ENCODE measurements around the gene RAI1. TPM values are rescaled to one million over a fixed set of nuclear protein-coding genes. Genes with fewer than 3 reads are reported as not detected.

RAI1 gene
- total and polyA plus RNA-seq, 2 of the 13 experiments (the other 11 are each of a cell fraction or from before 2014, with no cell fraction given): 3.4 to 5.2 TPM

DNA sequence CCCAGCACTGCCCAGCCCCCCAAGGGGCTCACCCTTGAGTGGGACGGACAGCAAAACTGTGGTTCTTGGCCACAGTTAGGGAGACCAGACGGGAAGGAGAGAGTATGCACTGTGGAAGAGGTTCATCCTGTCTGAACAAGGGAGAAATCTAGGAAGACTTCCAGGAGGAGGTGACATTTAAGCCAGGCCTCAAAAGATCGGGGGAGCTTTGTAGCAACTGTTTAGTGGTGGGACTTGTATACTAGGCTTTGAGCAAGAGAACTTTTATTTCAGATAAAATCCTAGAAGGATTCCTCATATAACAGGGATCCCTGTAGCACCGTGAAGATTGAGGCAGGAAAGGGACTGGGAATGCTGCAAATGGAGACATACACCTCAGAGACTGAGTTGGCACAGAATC is 124.8 kb downstream of the RAI1 start:
- peaks cover 25% of the 10 kb centered on the region for H3K4me1 ChIP-seq (ENCODE audit: insufficient read depth, low read length)
- H3K27ac ChIP-seq (ENCODE audit: extremely low read length, insufficient read depth, low read length): peak overlapping the region; percentile 47
- H4K20me1 ChIP-seq (ENCODE audit: insufficient read depth, low read length): no peaks in the 10 kb centered on the region
- peaks cover 9 to 11% of the 10 kb centered on the region in 2 experiments for H3K36me3 ChIP-seq (replicated peaks in 1 of 2; ENCODE audit: control insufficient read depth in 1 of 2, insufficient read depth in 2 of 2, low read length in 2 of 2)
- no peak overlapping the region; the same call in 1 of the 2 replicates for H3K4me2 ChIP-seq (ENCODE audit: low read depth, low read length)
- 95% methylated on average over 4 of the region's 4 CpGs for WGBS (ENCODE audit: low lambda C conversion rate)
- H3K9me3 ChIP-seq (ENCODE audit: low read length): no peaks in the 10 kb centered on the region
- POLR2A ChIA-PET: no interaction called here
- H2AFZ ChIP-seq (ENCODE audit: low read length): no peak overlapping the region
- no peaks in the 10 kb centered on the region for H3K79me2 ChIP-seq (ENCODE audit: insufficient read depth, low read length)
- no peak for FAIRE-seq
- ATAC-seq: no peak
- intact Hi-C loops (cut with micrococcal nuclease; ENCODE audit: unreplicated experiment) (no loop called here), in situ Hi-C loops (cut with HindIII; ENCODE audit: extremely low pct_ligation_motif_present, low pct_unique_long_range_greater_than_20kb) (no loop called here)
- H3K9ac ChIP-seq (ENCODE audit: insufficient read depth, low read depth, low read length): no peak overlapping the region
- no peak overlapping the region for H3K4me3 ChIP-seq (replicated peaks in 1 of 3; ENCODE audit: insufficient read depth in 1 of 3, low read depth in 2 of 3, low read length in 3 of 3)
- BruUV-seq (replicated peaks): no TSS peak
- CTCF ChIA-PET (ENCODE audit: low intra/inter-chr PET ratio, low total read pairs): no interaction called here
- no peaks in the 10 kb centered on the region for H3K27me3 ChIP-seq (ENCODE audit: control insufficient read depth in 1 of 2, insufficient read depth in 2 of 2, low read length in 2 of 2)
- DNase-seq (ENCODE audit: low spot score): no peak
- TF ChIP-seq HOXA9 (CRISPR knock-in tag; IDR thresholded peaks at IDR 0.05; ENCODE audit: borderline replicate concordance): no peak
- TF ChIP-seq, protein P1, sequence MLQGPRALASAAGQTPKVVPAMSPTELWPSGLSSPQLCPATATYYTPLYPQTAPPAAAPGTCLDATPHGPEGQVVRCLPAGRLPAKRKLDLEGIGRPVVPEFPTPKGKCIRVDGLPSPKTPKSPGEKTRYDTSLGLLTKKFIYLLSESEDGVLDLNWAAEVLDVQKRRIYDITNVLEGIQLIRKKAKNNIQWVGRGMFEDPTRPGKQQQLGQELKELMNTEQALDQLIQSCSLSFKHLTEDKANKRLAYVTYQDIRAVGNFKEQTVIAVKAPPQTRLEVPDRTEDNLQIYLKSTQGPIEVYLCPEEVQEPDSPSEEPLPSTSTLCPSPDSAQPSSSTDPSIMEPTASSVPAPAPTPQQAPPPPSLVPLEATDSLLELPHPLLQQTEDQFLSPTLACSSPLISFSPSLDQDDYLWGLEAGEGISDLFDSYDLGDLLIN (CRISPR knock-in tag; IDR thresholded peaks at IDR 0.05; ENCODE audit: borderline replicate concordance): no peak
- TF ChIP-seq, protein P2, sequence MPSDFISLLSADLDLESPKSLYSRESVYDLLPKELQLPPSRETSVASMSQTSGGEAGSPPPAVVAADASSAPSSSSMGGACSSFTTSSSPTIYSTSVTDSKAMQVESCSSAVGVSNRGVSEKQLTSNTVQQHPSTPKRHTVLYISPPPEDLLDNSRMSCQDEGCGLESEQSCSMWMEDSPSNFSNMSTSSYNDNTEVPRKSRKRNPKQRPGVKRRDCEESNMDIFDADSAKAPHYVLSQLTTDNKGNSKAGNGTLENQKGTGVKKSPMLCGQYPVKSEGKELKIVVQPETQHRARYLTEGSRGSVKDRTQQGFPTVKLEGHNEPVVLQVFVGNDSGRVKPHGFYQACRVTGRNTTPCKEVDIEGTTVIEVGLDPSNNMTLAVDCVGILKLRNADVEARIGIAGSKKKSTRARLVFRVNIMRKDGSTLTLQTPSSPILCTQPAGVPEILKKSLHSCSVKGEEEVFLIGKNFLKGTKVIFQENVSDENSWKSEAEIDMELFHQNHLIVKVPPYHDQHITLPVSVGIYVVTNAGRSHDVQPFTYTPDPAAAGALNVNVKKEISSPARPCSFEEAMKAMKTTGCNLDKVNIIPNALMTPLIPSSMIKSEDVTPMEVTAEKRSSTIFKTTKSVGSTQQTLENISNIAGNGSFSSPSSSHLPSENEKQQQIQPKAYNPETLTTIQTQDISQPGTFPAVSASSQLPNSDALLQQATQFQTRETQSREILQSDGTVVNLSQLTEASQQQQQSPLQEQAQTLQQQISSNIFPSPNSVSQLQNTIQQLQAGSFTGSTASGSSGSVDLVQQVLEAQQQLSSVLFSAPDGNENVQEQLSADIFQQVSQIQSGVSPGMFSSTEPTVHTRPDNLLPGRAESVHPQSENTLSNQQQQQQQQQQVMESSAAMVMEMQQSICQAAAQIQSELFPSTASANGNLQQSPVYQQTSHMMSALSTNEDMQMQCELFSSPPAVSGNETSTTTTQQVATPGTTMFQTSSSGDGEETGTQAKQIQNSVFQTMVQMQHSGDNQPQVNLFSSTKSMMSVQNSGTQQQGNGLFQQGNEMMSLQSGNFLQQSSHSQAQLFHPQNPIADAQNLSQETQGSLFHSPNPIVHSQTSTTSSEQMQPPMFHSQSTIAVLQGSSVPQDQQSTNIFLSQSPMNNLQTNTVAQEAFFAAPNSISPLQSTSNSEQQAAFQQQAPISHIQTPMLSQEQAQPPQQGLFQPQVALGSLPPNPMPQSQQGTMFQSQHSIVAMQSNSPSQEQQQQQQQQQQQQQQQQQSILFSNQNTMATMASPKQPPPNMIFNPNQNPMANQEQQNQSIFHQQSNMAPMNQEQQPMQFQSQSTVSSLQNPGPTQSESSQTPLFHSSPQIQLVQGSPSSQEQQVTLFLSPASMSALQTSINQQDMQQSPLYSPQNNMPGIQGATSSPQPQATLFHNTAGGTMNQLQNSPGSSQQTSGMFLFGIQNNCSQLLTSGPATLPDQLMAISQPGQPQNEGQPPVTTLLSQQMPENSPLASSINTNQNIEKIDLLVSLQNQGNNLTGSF (CRISPR knock-in tag; IDR thresholded peaks at IDR 0.05): no peak
- TF ChIP-seq CENPX (CRISPR knock-in tag; IDR thresholded peaks at IDR 0.05): no peak
- TF ChIP-seq RFX3 (CRISPR knock-in tag; IDR thresholded peaks at IDR 0.05): no peak
- TF ChIP-seq, protein P3, sequence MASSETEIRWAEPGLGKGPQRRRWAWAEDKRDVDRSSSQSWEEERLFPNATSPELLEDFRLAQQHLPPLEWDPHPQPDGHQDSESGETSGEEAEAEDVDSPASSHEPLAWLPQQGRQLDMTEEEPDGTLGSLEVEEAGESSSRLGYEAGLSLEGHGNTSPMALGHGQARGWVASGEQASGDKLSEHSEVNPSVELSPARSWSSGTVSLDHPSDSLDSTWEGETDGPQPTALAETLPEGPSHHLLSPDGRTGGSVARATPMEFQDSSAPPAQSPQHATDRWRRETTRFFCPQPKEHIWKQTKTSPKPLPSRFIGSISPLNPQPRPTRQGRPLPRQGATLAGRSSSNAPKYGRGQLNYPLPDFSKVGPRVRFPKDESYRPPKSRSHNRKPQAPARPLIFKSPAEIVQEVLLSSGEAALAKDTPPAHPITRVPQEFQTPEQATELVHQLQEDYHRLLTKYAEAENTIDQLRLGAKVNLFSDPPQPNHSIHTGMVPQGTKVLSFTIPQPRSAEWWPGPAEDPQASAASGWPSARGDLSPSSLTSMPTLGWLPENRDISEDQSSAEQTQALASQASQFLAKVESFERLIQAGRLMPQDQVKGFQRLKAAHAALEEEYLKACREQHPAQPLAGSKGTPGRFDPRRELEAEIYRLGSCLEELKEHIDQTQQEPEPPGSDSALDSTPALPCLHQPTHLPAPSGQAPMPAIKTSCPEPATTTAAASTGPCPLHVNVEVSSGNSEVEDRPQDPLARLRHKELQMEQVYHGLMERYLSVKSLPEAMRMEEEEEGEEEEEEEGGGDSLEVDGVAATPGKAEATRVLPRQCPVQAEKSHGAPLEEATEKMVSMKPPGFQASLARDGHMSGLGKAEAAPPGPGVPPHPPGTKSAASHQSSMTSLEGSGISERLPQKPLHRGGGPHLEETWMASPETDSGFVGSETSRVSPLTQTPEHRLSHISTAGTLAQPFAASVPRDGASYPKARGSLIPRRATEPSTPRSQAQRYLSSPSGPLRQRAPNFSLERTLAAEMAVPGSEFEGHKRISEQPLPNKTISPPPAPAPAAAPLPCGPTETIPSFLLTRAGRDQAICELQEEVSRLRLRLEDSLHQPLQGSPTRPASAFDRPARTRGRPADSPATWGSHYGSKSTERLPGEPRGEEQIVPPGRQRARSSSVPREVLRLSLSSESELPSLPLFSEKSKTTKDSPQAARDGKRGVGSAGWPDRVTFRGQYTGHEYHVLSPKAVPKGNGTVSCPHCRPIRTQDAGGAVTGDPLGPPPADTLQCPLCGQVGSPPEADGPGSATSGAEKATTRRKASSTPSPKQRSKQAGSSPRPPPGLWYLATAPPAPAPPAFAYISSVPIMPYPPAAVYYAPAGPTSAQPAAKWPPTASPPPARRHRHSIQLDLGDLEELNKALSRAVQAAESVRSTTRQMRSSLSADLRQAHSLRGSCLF (CRISPR knock-in tag; IDR thresholded peaks at IDR 0.05; ENCODE audit: borderline replicate concordance): no peak
- TF ChIP-seq, protein P4, sequence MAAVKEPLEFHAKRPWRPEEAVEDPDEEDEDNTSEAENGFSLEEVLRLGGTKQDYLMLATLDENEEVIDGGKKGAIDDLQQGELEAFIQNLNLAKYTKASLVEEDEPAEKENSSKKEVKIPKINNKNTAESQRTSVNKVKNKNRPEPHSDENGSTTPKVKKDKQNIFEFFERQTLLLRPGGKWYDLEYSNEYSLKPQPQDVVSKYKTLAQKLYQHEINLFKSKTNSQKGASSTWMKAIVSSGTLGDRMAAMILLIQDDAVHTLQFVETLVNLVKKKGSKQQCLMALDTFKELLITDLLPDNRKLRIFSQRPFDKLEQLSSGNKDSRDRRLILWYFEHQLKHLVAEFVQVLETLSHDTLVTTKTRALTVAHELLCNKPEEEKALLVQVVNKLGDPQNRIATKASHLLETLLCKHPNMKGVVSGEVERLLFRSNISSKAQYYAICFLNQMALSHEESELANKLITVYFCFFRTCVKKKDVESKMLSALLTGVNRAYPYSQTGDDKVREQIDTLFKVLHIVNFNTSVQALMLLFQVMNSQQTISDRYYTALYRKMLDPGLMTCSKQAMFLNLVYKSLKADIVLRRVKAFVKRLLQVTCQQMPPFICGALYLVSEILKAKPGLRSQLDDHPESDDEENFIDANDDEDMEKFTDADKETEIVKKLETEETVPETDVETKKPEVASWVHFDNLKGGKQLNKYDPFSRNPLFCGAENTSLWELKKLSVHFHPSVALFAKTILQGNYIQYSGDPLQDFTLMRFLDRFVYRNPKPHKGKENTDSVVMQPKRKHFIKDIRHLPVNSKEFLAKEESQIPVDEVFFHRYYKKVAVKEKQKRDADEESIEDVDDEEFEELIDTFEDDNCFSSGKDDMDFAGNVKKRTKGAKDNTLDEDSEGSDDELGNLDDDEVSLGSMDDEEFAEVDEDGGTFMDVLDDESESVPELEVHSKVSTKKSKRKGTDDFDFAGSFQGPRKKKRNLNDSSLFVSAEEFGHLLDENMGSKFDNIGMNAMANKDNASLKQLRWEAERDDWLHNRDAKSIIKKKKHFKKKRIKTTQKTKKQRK (IDR thresholded peaks at IDR 0.05; ENCODE audit: low read length): no peak
- TF ChIP-seq ZNF343 (CRISPR knock-in tag; IDR thresholded peaks at IDR 0.05): no peak
- TF ChIP-seq ZMYM3 (CRISPR knock-in tag; IDR thresholded peaks at IDR 0.05): peak; percentile 77; the same call in 1 of the 2 replicates
- no peak for TF ChIP-seq ZNF724P (CRISPR knock-in tag; IDR thresholded peaks at IDR 0.05; ENCODE audit: borderline replicate concordance)

Measured in HepG2 (cell line).